ENCODE measurements around the gene C9orf85. TPM values are rescaled to one million over a fixed set of nuclear protein-coding genes. Genes with fewer than 3 reads are reported as not detected.

The C9orf85 gene
- total and polyA plus RNA-seq, 2 of the 8 experiments (the other 6 are each of a cell fraction or from before 2014, with no cell fraction given): 6.3 to 14.5 TPM

- no peak for FAIRE-seq
- Histone ChIP-seq H4K8ac (ENCODE audit: extremely low read depth, insufficient read depth, low read length) (no peak overlapping the region), H3K36me3 (ENCODE audit: control insufficient read depth in 2 of 4, insufficient read depth in 4 of 4, low read length in 3 of 4) (peaks cover 2 to 15% (median 9%) of the 10 kb centered on the region in 4 experiments; a peak in 4 of 8 replicates), H3K27me3 (replicated peaks in 1 of 4; ENCODE audit: control insufficient read depth in 3 of 4, extremely low read depth in 1 of 4, insufficient read depth in 3 of 4, low read length in 3 of 4) (no peaks in the 10 kb centered on the region), H2BK15ac (ENCODE audit: low read length) (no peak overlapping the region), H3K18ac (ENCODE audit: extremely low read depth, low read length) (no peak overlapping the region), H3K4ac (replicated peaks; ENCODE audit: insufficient read length, low read depth, low read length) (no peak overlapping the region), H3K23me2 (ENCODE audit: low read depth, low read length) (no peaks in the 10 kb centered on the region), H2BK5ac (ENCODE audit: low read depth, low read length) (no peak overlapping the region), H3K4me1 (replicated peaks in 1 of 4; ENCODE audit: control insufficient read depth in 3 of 4, insufficient read depth in 4 of 4, low read length in 3 of 4) (no peaks in the 10 kb centered on the region; a peak in 1 of 7 replicates), H2BK20ac (ENCODE audit: low read length) (no peak overlapping the region), H3K23ac (ENCODE audit: insufficient read length) (no peak overlapping the region), H3K27ac (ENCODE audit: low read depth, low read length) (no peak overlapping the region), H3K79me2 (ENCODE audit: control insufficient read depth in 1 of 2, insufficient read depth in 2 of 2, low read length in 2 of 2) (peaks cover 18 to 97% of the 10 kb centered on the region in 2 experiments), H3K56ac (replicated peaks; ENCODE audit: insufficient read length, low read depth, low read length) (no peak overlapping the region), H3K9me3 (ENCODE audit: insufficient read depth in 2 of 2, low read depth in 1 of 2, low read length in 1 of 2) (no peaks in the 10 kb centered on the region), H3K4me3 (ENCODE audit: extremely low read depth in 1 of 4, insufficient read depth in 2 of 4, low read depth in 3 of 4, low read length in 4 of 4) (no peak overlapping the region), H3K14ac (ENCODE audit: insufficient read length) (no peak overlapping the region), H4K91ac (replicated peaks; ENCODE audit: insufficient read length, low read length) (no peak overlapping the region), H4K20me1 (replicated peaks in 1 of 2; ENCODE audit: control insufficient read depth in 1 of 2, insufficient read depth in 2 of 2, low read length in 2 of 2) (peaks cover 18 to 21% of the 10 kb centered on the region in 2 experiments), H2BK12ac (ENCODE audit: low read depth, low read length) (no peak overlapping the region), H2BK120ac (replicated peaks; ENCODE audit: low read depth, low read length) (no peak overlapping the region), H2AFZ (ENCODE audit: low read length) (no peak overlapping the region), H3K79me1 (ENCODE audit: low read depth, low read length) (no peaks in the 10 kb centered on the region), H2AK5ac (ENCODE audit: low read depth, low read length) (no peak overlapping the region), H4K5ac (ENCODE audit: insufficient read length, low read depth, low read length) (no peak overlapping the region), H3K4me2 (ENCODE audit: insufficient read depth in 1 of 2, low read depth in 2 of 2, low read length in 2 of 2) (no peak overlapping the region), H3K9ac (replicated peaks in 1 of 4; ENCODE audit: extremely low read depth in 1 of 4, low read depth in 3 of 4, low read length in 3 of 4) (no peak overlapping the region)
- POLR2A ChIA-PET (ENCODE audit: partially characterized antibody): interaction anchor here (1.0 kb wide), 1 partner anchor 10 kb away, joined by 3 read pairs; no protein-coding TSS in a partner anchor
- CTCF ChIA-PET (ENCODE audit: partially characterized antibody): no interaction called here
- DNase-seq (ENCODE audit: low read depth in 1 of 2, low spot score in 2 of 2): no peak
- 92% methylated on average over 6 of the region's 6 CpGs; no CpG with 5 or more reads in 1 of the 2 experiments for WGBS, 2 experiments (ENCODE audit: extremely low coverage in 1 of 2, insufficient coverage in 1 of 2, insufficient read length in 1 of 2, insufficient replicate concordance in 2 of 2, low coverage in 1 of 2, low lambda C conversion rate in 2 of 2, missing lambda C conversion rate in 1 of 2)
- no peak for TF ChIP-seq MAX (IDR thresholded peaks at IDR 0.05)
- TF ChIP-seq SP1 (IDR thresholded peaks at IDR 0.05; ENCODE audit: low read depth, low read length): no peak
- TF ChIP-seq HDAC6 (IDR thresholded peaks at IDR 0.05; ENCODE audit: low read depth, low read length): no peak
- no peak for TF ChIP-seq ZNF274 (IDR thresholded peaks at IDR 0.05; ENCODE audit: borderline replicate concordance, extremely low read depth, low read length)
- no peak for TF ChIP-seq GTF2F1 (IDR thresholded peaks at IDR 0.05; ENCODE audit: borderline replicate concordance, low read depth, low read length)
- TF ChIP-seq TCF12 (IDR thresholded peaks at IDR 0.05; ENCODE audit: low read depth, low read length): no peak
- TF ChIP-seq RFX5 (IDR thresholded peaks at IDR 0.05; ENCODE audit: borderline replicate concordance, low read depth, low read length): no peak
- TF ChIP-seq RAD21 (IDR thresholded peaks at IDR 0.05 in 1 of 2, conservative IDR thresholded peaks at IDR 0.05 in 1 of 2; ENCODE audit: low read depth in 2 of 2, low read length in 2 of 2): no peak
- TF ChIP-seq HDAC2 (IDR thresholded peaks at IDR 0.05; ENCODE audit: borderline replicate concordance in 1 of 2, low read depth in 2 of 2, low read length in 2 of 2): no peak
- no peak for TF ChIP-seq NRF1 (IDR thresholded peaks at IDR 0.05; ENCODE audit: low read depth, low read length)
- no peak for TF ChIP-seq SIX5 (IDR thresholded peaks at IDR 0.05; ENCODE audit: low read depth, low read length)
- TF ChIP-seq CEBPB (IDR thresholded peaks at IDR 0.05; ENCODE audit: low read depth, low read length): no peak
- TF ChIP-seq FOSL1 (IDR thresholded peaks at IDR 0.05; ENCODE audit: insufficient read depth, low read depth, low read length): no peak
- no peak for TF ChIP-seq SUZ12 (IDR thresholded peaks at IDR 0.05; ENCODE audit: low read length)
- TF ChIP-seq JUN (IDR thresholded peaks at IDR 0.05; ENCODE audit: low read depth, low read length): no peak
These were observed 36.1 kb upstream of the C9orf85 start for GRCh38 chr9:71875345-71875744.
